B cell (primary cell): ENCODE results near the gene MCRS1. TPM values are rescaled to one million over a fixed set of nuclear protein-coding genes. Genes with fewer than 3 reads are reported as not detected.

Experiments
- ATAC-seq: fragments of 200-7000 bp; cut with Tn5 transposase; one replicate; pipeline ENCODE4 v1.10.0; 2021; ENCODE audit warnings: low read depth, mild to moderate bottlenecking, moderate number of reproducible peaks, moderate library complexity
- CTCF ChIA-PET: fragments of 350-600 bp; sonication (Branson Sonifier 250); formaldehyde crosslinking; loops from one replicate; lab custom pipeline; 2021; ENCODE audit warnings: antibody characterized with exemption, inconsistent platforms; lab: Charles Lee
- POLR2A ChIA-PET: fragments of 350-600 bp; sonication (Branson Sonifier 250); formaldehyde crosslinking; loops from one replicate; lab custom pipeline; 2021; ENCODE audit warnings: antibody characterized with exemption; lab: Charles Lee
- DNase-seq: peaks from one replicate; pipeline ENCODE4 v3.0.0; 2013
- H2AFZ ChIP-seq: 2 replicates; pipeline ENCODE4 v1.6.1; 2012; ENCODE audit warnings: mild to moderate bottlenecking, low read depth, low read length; ENCODE audit not compliant: insufficient read depth, poor library complexity, severe bottlenecking
- H3K27ac ChIP-seq, 2 donors: 1 replicate in 1 of 2; 2 replicates in 1 of 2; pipeline ENCODE4 v1.5.1; 2012 to 2013; ENCODE audit warnings: low read length in 2 of 2, mild to moderate bottlenecking in 2 of 2, moderate library complexity in 1 of 2
- H3K27me3 ChIP-seq, 4 experiments: fragments of 200-600 bp in 1 of 4; sonication (generic) in 1 of 4; replicated peaks in 1 of 4; 1 replicate in 2 of 4; 2 replicates in 2 of 4; pipeline versions ENCODE4 v1.6.1 to v1.7.0; 2013 to 2016; ENCODE audit warnings: low read length in 3 of 4, mild to moderate bottlenecking in 2 of 4, mixed read lengths in 1 of 4, moderate library complexity in 1 of 4; ENCODE audit not compliant: insufficient read depth in 4 of 4, control insufficient read depth in 3 of 4; ENCODE audit errors: control extremely low read depth in 1 of 4
- H3K36me3 ChIP-seq, 2 experiments: replicated peaks in 1 of 2; 1 replicate in 1 of 2; 2 replicates in 1 of 2; pipeline versions ENCODE4 v1.6.1 to v1.7.1; 2013; ENCODE audit warnings: low read length in 1 of 2; ENCODE audit not compliant: insufficient read depth in 2 of 2, control insufficient read depth in 1 of 2; ENCODE audit errors: control extremely low read depth in 1 of 2, extremely low read depth in 1 of 2
- H3K4me1 ChIP-seq, 2 donors: fragments of 200-600 bp in 1 of 2; sonication (generic) in 1 of 2; 1 replicate in 1 of 2; 2 replicates in 1 of 2; pipeline versions ENCODE4 v1.5.1 to v1.6.1; 2013 to 2017; ENCODE audit warnings: low read length in 2 of 2; ENCODE audit not compliant: control insufficient read depth in 2 of 2, insufficient read depth in 2 of 2
- H3K4me2 ChIP-seq: replicated peaks from 2 replicates; pipeline ENCODE3; 2012; ENCODE audit warnings: mild to moderate bottlenecking, low read depth, low read length; ENCODE audit not compliant: poor library complexity, severe bottlenecking
- H3K4me3 ChIP-seq, 5 experiments: fragments of 200-600 bp in 1 of 5; sonication (generic) in 1 of 5; 1 replicate in 3 of 5; 2 replicates in 2 of 5; pipeline versions ENCODE4 v1.5.1 to v1.7.0; 2011 to 2016; ENCODE audit warnings: low read length in 4 of 5, mild to moderate bottlenecking in 4 of 5, low read depth in 2 of 5, control low read depth in 1 of 5, moderate library complexity in 1 of 5; ENCODE audit not compliant: insufficient read depth in 1 of 5; ENCODE audit errors: control extremely low read depth in 1 of 5, extremely low read depth in 1 of 5
- H3K79me2 ChIP-seq: fragments of 200-600 bp; sonication (generic); one replicate; pipeline ENCODE4 v1.6.0; 2016; ENCODE audit warnings: low read length; ENCODE audit not compliant: control insufficient read depth, insufficient read depth
- H3K9ac ChIP-seq: fragments of 200-600 bp; sonication (generic); 2 replicates; pipeline ENCODE4 v1.6.1; 2017; ENCODE audit warnings: mild to moderate bottlenecking, low read length, moderate library complexity
- H3K9me3 ChIP-seq, 3 donors: one replicate each; pipeline versions ENCODE4 v1.6.1 to v1.7.1; 2013; ENCODE audit warnings: low read length in 2 of 3; ENCODE audit not compliant: control insufficient read depth in 2 of 3, insufficient read depth in 1 of 3; ENCODE audit errors: control extremely low read depth in 1 of 3
- H4K20me1 ChIP-seq: 2 replicates; pipeline ENCODE4 v1.6.0; 2012; ENCODE audit warnings: mild to moderate bottlenecking, low read length; ENCODE audit not compliant: insufficient read depth, control insufficient read depth, poor library complexity, severe bottlenecking
- H3K27ac Mint-ChIP-seq: one replicate; pipeline ENCODE4 v1.8.0; 2021; ENCODE audit warnings: mixed read lengths
- H3K27me3 Mint-ChIP-seq: one replicate; pipeline ENCODE4 v1.8.0; 2021; ENCODE audit warnings: mixed read lengths
- H3K4me1 Mint-ChIP-seq: one replicate; pipeline ENCODE4 v1.8.0; 2021; ENCODE audit warnings: mixed read lengths
- H3K4me3 Mint-ChIP-seq: one replicate; pipeline ENCODE4 v1.8.0; 2021; ENCODE audit warnings: mixed read lengths
- H3K9me3 Mint-ChIP-seq: one replicate; pipeline ENCODE4 v1.8.0; 2022; ENCODE audit warnings: mixed read lengths; ENCODE audit not compliant: insufficient read depth
- CTCF ChIP-seq: fragments of 200-600 bp; IDR thresholded peaks from one replicate; pipeline ENCODE4 v1.8.0; 2022; ENCODE audit warnings: antibody characterized with exemption, mild to moderate bottlenecking
- EZH2 ChIP-seq: IDR thresholded peaks from 2 replicates; pipeline ENCODE4 v1.6.1; 2012; ENCODE audit warnings: borderline replicate concordance, low read depth, mild to moderate bottlenecking, moderate library complexity, low read length; ENCODE audit not compliant: insufficient read depth, poor library complexity, severe bottlenecking
- WGBS: methylation state at CpG from one replicate; pipeline ENCODE4 v1.1.5; 2013; ENCODE audit warnings: missing lambda C conversion rate; ENCODE audit not compliant: insufficient coverage; 5-methylcytosine and 5-hydroxymethylcytosine counted together
- intact Hi-C: fragments of 100-400 bp; cut with micrococcal nuclease; formaldehyde crosslinking; loops from one replicate; pipeline ENCODE4 v1.10.0; 2022
- polyA plus RNA-seq: library from polyadenylated mRNA; depleted of rRNA; stranded (reverse); fragments of >200 nt; gene quantifications from 2 replicates; pipeline ENCODE4 v1.2.3, GENCODE V29; 2012
- total RNA-seq, 2 donors: library from RNA; stranded (reverse); fragments of 120-200 nt in 1 of 2; gene quantifications; 1 replicate in 1 of 2; 2 replicates in 1 of 2; pipeline versions ENCODE4 v1.2.3 to v1.2.4, GENCODE V29; 2013 to 2022

MCRS1 gene
- total and polyA plus RNA-seq, 2 donors (not counting 1 experiment from before 2014, with no cell fraction given): 81.1 to 107 TPM

- ChIA-PET CTCF (interaction anchor here (0.6 to 1.3 kb wide), 2 partner anchors 10 to 45 kb away, joined by 3 read pairs; no protein-coding TSS in a partner anchor), POLR2A (no interaction called here)
- Histone ChIP-seq H3K4me1 (no peaks in the 10 kb centered on the region), H3K27me3 (no peaks in the 10 kb centered on the region), H3K9me3 (peaks cover 1 to 10% (median 8%) of the 10 kb centered on the region in 3 donors), H3K9ac (no peak overlapping the region), H4K20me1 (no peaks in the 10 kb centered on the region), H3K27ac (no peak overlapping the region), H3K4me2 (no peak overlapping the region), H3K36me3 (peaks cover 0 to 19% of the 10 kb centered on the region in 2 experiments), H2AFZ (no peak overlapping the region), H3K79me2 (no peaks in the 10 kb centered on the region), H3K4me3 (no peak overlapping the region)
- no peak for ATAC-seq
- intact Hi-C loops: no loop called here
- Mint-ChIP-seq H3K9me3 (peaks cover 5% of the 10 kb centered on the region), H3K4me3 (no peak overlapping the region), H3K4me1 (no peaks in the 10 kb centered on the region), H3K27ac (no peak overlapping the region), H3K27me3 (no peaks in the 10 kb centered on the region)
- TF ChIP-seq EZH2: no peak
- no peak for DNase-seq
- WGBS: 100% methylated on average over 3 of the region's 4 CpGs
Observed at GRCh38 chr12:49588721-49589516, 21.0 kb upstream of the MCRS1 start.

GRCh38 chr12:49588281-49588680, 20.3 kb upstream of the MCRS1 start:
- TF ChIP-seq CTCF (no peak), EZH2 (no peak)
- Histone ChIP-seq H3K4me1 (no peaks in the 10 kb centered on the region), H3K9ac (no peak overlapping the region), H4K20me1 (no peaks in the 10 kb centered on the region), H3K4me3 (no peak overlapping the region), H3K79me2 (no peaks in the 10 kb centered on the region), H2AFZ (no peak overlapping the region), H3K27ac (no peak overlapping the region), H3K9me3 (peaks cover 1 to 10% (median 8%) of the 10 kb centered on the region in 3 donors), H3K27me3 (no peaks in the 10 kb centered on the region), H3K4me2 (no peak overlapping the region), H3K36me3 (peaks cover 0 to 23% of the 10 kb centered on the region in 2 experiments)
- H3K4me1 Mint-ChIP-seq: no peaks in the 10 kb centered on the region
- WGBS: 89% methylated on average over 6 of the region's 7 CpGs
- POLR2A ChIA-PET: no interaction called here
- H3K27me3 Mint-ChIP-seq: no peaks in the 10 kb centered on the region
- H3K4me3 Mint-ChIP-seq: no peak overlapping the region
- CTCF ChIA-PET: interaction anchor here (1.3 kb wide), 1 partner anchor 9 kb away, joined by 3 read pairs; no protein-coding TSS in a partner anchor
- intact Hi-C loops: no loop called here
- DNase-seq: no peak
- H3K9me3 Mint-ChIP-seq: peaks cover 5% of the 10 kb centered on the region
- ATAC-seq: no peak
- no peak overlapping the region for H3K27ac Mint-ChIP-seq
